ENCODE data around the gene IQCC.
A peak's percentile ranks its signal among the peaks of the same experiment; 100 is the strongest.

IQCC gene

GRCh38 chr1:32231843-32232432, 26.5 kb downstream of the IQCC start:
- no peak for DNase-seq (ENCODE audit: low spot score)
- H3K27ac ChIP-seq: peak overlapping the region; percentile 65
- CTCF ChIA-PET: interaction anchor here (0.6 to 1.0 kb wide), 3 partner anchors 8 to 66 kb away, joined by 3 to 5 read pairs (median 4); no protein-coding TSS in a partner anchor
- TF ChIP-seq CTCF (conservative IDR thresholded peaks at IDR 0.05; ENCODE audit: low read depth): no peak
- POLR2A ChIA-PET (ENCODE audit: low non-redundant PET): interaction anchor here (0.5 kb wide), 1 partner anchor 153 kb away, joined by 6 read pairs; no protein-coding TSS in a partner anchor

- POLR2A ChIA-PET (ENCODE audit: low non-redundant PET): interaction anchor here (0.8 kb wide), 1 partner anchor 9 kb away, joined by 3 read pairs; no protein-coding TSS in a partner anchor
- CTCF ChIA-PET: interaction anchor here (1.0 kb wide), 1 partner anchor 16 kb away, joined by 3 read pairs; no protein-coding TSS in a partner anchor
- TF ChIP-seq CTCF (conservative IDR thresholded peaks at IDR 0.05; ENCODE audit: low read depth): no peak
- H3K27ac ChIP-seq: peak overlapping the region; percentile 65
- no peak for DNase-seq (ENCODE audit: low spot score)
Measured at GRCh38 chr1:32232558-32233304, 27.3 kb downstream of the IQCC start.

- ChIA-PET POLR2A (ENCODE audit: low non-redundant PET) (interaction anchor here (0.6 kb wide), 1 partner anchor 13 kb away, joined by 3 read pairs; the partner anchor contains the start of genes EIF3I and TMEM234), CTCF (no interaction called here)
- peak overlapping the region; percentile 77 for H3K27ac ChIP-seq
- TF ChIP-seq CTCF (conservative IDR thresholded peaks at IDR 0.05; ENCODE audit: low read depth): no peak
- DNase-seq (ENCODE audit: low spot score): no peak
Measured at GRCh38 chr1:32234792-32235191, 29.3 kb downstream of the IQCC start.

GRCh38 chr1:32239337-32239736, 33.9 kb downstream of the IQCC start:
- no peak for DNase-seq (ENCODE audit: low spot score)
- ChIA-PET CTCF (interaction anchor here (1.1 to 1.2 kb wide), 2 partner anchors 13 to 77 kb away, joined by 3 read pairs; no protein-coding TSS in a partner anchor), POLR2A (ENCODE audit: low non-redundant PET) (no interaction called here)
- TF ChIP-seq CTCF (conservative IDR thresholded peaks at IDR 0.05; ENCODE audit: low read depth): no peak
- H3K27ac ChIP-seq: peak overlapping the region; percentile 63

GRCh38 chr1:32239790-32240139, 34.3 kb downstream of the IQCC start:
- DNase-seq (ENCODE audit: low spot score): no peak
- TF ChIP-seq CTCF (conservative IDR thresholded peaks at IDR 0.05; ENCODE audit: low read depth): no peak
- H3K27ac ChIP-seq: peak overlapping the region; percentile 63
- CTCF ChIA-PET: interaction anchor here (0.5 to 2.1 kb wide), 6 partner anchors 8 to 82 kb away, joined by 3 to 18 read pairs (median 3); no protein-coding TSS in a partner anchor
- POLR2A ChIA-PET (ENCODE audit: low non-redundant PET): no interaction called here

GRCh38 chr1:32240140-32240951, 34.9 kb downstream of the IQCC start:
- peak; percentile 57 for DNase-seq (ENCODE audit: low spot score)
- TF ChIP-seq CTCF (conservative IDR thresholded peaks at IDR 0.05; ENCODE audit: low read depth): peak; percentile 22; the same call in 1 of the 2 replicates
- POLR2A ChIA-PET (ENCODE audit: low non-redundant PET): interaction anchor here (0.6 kb wide), 1 partner anchor 27 kb away, joined by 4 read pairs; no protein-coding TSS in a partner anchor
- H3K27ac ChIP-seq: peak overlapping the region; percentile 63
- CTCF ChIA-PET: interaction anchor here (0.5 to 2.1 kb wide), 11 partner anchors 9 to 112 kb away, joined by 3 to 18 read pairs (median 3); no protein-coding TSS in a partner anchor
